SH-SY5Y (cell line): ENCODE measurements around the gene PPAN.

ENCODE experiments used
- GATA2 ChIP-seq: IDR thresholded peaks from 2 replicates; pipeline ENCODE4 v1.6.1; 2011; ENCODE audit warnings: mild to moderate bottlenecking, low read depth, low read length
- GATA3 ChIP-seq: IDR thresholded peaks from 2 replicates; pipeline ENCODE4 v1.6.1; 2011; ENCODE audit warnings: low read depth, mild to moderate bottlenecking, low read length, moderate library complexity

Gene PPAN

GRCh38 chr19:10086591-10087192, 19.5 kb upstream of the PPAN start:
- no peak for TF ChIP-seq GATA3
- TF ChIP-seq GATA2: no peak

GRCh38 chr19:10087296-10088061, 18.7 kb upstream of the PPAN start:
- no peak for TF ChIP-seq GATA3
- no peak for TF ChIP-seq GATA2

- no peak for TF ChIP-seq GATA3
- no peak for TF ChIP-seq GATA2
Observed at GRCh38 chr19:10088949-10089554, 17.1 kb upstream of the PPAN start.

GRCh38 chr19:10089801-10090375, 16.3 kb upstream of the PPAN start:
- TF ChIP-seq GATA2: no peak
- TF ChIP-seq GATA3: no peak

GRCh38 chr19:10091370-10091687, 14.8 kb upstream of the PPAN start:
- no peak for TF ChIP-seq GATA3
- TF ChIP-seq GATA2: no peak

- TF ChIP-seq GATA3 (no peak), GATA2 (no peak)
Observed at GRCh38 chr19:10091895-10092641, 14.1 kb upstream of the PPAN start.

- no peak for TF ChIP-seq GATA3
- no peak for TF ChIP-seq GATA2
Observed at GRCh38 chr19:10092648-10093294, 13.4 kb upstream of the PPAN start.

GRCh38 chr19:10093295-10094186, 12.6 kb upstream of the PPAN start:
- TF ChIP-seq GATA2 (no peak), GATA3 (no peak)

- TF ChIP-seq GATA2 (no peak), GATA3 (no peak)
Observed at GRCh38 chr19:10095622-10095947, 10.6 kb upstream of the PPAN start.

GRCh38 chr19:10095948-10096614, 10.1 kb upstream of the PPAN start:
- TF ChIP-seq GATA2 (peak; percentile 4; the same call in 1 of the 2 replicates), GATA3 (no peak)

GRCh38 chr19:10096615-10096963, 9.6 kb upstream of the PPAN start:
- TF ChIP-seq GATA2 (no peak), GATA3 (no peak)

GRCh38 chr19:10100163-10100785, 5.9 kb upstream of the PPAN start:
- TF ChIP-seq GATA3 (no peak), GATA2 (no peak)
